ENCODE results near the gene DHRS3.

The DHRS3 gene

GRCh38 chr1:12548279-12548972 lies 69.6 kb downstream of the DHRS3 start:
- no peak for TF ChIP-seq CTCF (IDR thresholded peaks at IDR 0.05; ENCODE audit: control extremely low read depth, extremely low read depth, low read depth, missing control alignments)
- ChIA-PET POLR2A (no interaction called here), CTCF (no interaction called here)
- DNase-seq (ENCODE audit: extremely low spot score) = no peak

GRCh38 chr1:12547586-12548225 lies 70.3 kb downstream of the DHRS3 start:
- CTCF ChIA-PET = no interaction called here
- DNase-seq (ENCODE audit: extremely low spot score) = peak; percentile 13
- POLR2A ChIA-PET = no interaction called here
- no peak for TF ChIP-seq CTCF (IDR thresholded peaks at IDR 0.05; ENCODE audit: control extremely low read depth, extremely low read depth, low read depth, missing control alignments)

GRCh38 chr1:12546771-12547585 lies 71.0 kb downstream of the DHRS3 start:
- CTCF ChIA-PET = no interaction called here
- POLR2A ChIA-PET = no interaction called here
- DNase-seq (ENCODE audit: extremely low spot score) = peak; percentile 15
- no peak for TF ChIP-seq CTCF (IDR thresholded peaks at IDR 0.05; ENCODE audit: control extremely low read depth, extremely low read depth, low read depth, missing control alignments)

- no peak for DNase-seq (ENCODE audit: extremely low spot score)
Observed at GRCh38 chr1:12544992-12545391, 73.0 kb downstream of the DHRS3 start.

GRCh38 chr1:12544357-12544756 lies 73.7 kb downstream of the DHRS3 start:
- ChIA-PET CTCF (no interaction called here), POLR2A (no interaction called here)
- no peak for TF ChIP-seq CTCF (IDR thresholded peaks at IDR 0.05; ENCODE audit: control extremely low read depth, extremely low read depth, low read depth, missing control alignments)
- no peak for DNase-seq (ENCODE audit: extremely low spot score)

More at GRCh38 chr1:12544992-12545391, 73.0 kb downstream of the DHRS3 start:
- TF ChIP-seq CTCF (IDR thresholded peaks at IDR 0.05; ENCODE audit: control extremely low read depth, extremely low read depth, low read depth, missing control alignments) = no peak
- CTCF ChIA-PET = no interaction called here
- POLR2A ChIA-PET = no interaction called here

- no peak for DNase-seq (ENCODE audit: extremely low spot score)
Observed at GRCh38 chr1:12543740-12544154, 74.3 kb downstream of the DHRS3 start.

More at GRCh38 chr1:12543740-12544154, 74.3 kb downstream of the DHRS3 start:
- TF ChIP-seq CTCF (IDR thresholded peaks at IDR 0.05; ENCODE audit: control extremely low read depth, extremely low read depth, low read depth, missing control alignments) = no peak
- POLR2A ChIA-PET = no interaction called here
- CTCF ChIA-PET = no interaction called here

Data from GM10248 (cell line).